ENCODE results near the gene MARCHF3.

The MARCHF3 gene

DNA sequence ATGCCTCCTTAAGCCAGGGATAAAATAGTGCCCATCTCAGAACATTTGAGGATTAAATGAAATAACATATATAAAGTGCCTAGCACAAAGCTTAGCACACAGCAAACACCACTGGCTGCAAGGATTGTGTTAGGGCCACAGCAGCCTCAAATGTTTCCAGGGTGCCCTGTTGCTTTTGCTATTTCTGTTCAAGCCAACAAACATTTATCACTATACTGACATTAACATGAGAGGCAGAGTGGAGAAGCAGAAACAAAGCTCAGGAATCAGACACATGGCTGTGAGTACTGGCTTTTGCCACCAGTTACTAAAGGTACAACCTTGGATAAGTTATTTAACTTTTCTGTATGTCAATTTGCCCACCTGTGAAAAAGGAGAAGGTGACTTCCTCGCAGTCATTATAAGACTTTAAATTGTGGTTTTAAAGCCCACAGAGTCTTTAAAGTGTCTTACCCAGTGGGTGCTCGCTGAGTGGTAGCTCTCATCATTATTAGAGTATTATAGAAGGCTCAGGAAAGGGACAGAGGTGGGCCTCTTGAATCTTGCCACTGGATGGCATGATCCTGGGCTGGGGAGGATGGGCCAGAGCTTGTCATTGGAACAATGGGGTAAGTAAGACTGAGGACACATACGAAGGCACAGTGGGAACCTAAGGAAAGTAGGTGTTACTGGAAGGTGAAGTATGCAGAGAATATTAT, 98.2 kb downstream of the MARCHF3 start:
- no peaks in the 10 kb centered on the region for H3K27me3 ChIP-seq (ENCODE audit: insufficient read depth, low read depth)
- H3K79me2 ChIP-seq (ENCODE audit: insufficient read depth, low read depth), result no peaks in the 10 kb centered on the region
- no peak overlapping the region for H3K9ac ChIP-seq
- H4K20me1 ChIP-seq (ENCODE audit: insufficient read depth), result no peaks in the 10 kb centered on the region
- H2AFZ ChIP-seq (ENCODE audit: low read depth), result no peak overlapping the region
- H3K4me2 ChIP-seq, result no peak overlapping the region
- no peak overlapping the region for H3K27ac ChIP-seq
- no peak overlapping the region for H3K4me3 ChIP-seq (IDR thresholded peaks at IDR 0.05; ENCODE audit: insufficient read depth, low read depth, low read length)
- H3K36me3 ChIP-seq (ENCODE audit: insufficient read depth), result no peaks in the 10 kb centered on the region
- no peaks in the 10 kb centered on the region for H3K4me1 ChIP-seq (ENCODE audit: low read depth, poor library complexity, severe bottlenecking)
- TF ChIP-seq, protein P1, sequence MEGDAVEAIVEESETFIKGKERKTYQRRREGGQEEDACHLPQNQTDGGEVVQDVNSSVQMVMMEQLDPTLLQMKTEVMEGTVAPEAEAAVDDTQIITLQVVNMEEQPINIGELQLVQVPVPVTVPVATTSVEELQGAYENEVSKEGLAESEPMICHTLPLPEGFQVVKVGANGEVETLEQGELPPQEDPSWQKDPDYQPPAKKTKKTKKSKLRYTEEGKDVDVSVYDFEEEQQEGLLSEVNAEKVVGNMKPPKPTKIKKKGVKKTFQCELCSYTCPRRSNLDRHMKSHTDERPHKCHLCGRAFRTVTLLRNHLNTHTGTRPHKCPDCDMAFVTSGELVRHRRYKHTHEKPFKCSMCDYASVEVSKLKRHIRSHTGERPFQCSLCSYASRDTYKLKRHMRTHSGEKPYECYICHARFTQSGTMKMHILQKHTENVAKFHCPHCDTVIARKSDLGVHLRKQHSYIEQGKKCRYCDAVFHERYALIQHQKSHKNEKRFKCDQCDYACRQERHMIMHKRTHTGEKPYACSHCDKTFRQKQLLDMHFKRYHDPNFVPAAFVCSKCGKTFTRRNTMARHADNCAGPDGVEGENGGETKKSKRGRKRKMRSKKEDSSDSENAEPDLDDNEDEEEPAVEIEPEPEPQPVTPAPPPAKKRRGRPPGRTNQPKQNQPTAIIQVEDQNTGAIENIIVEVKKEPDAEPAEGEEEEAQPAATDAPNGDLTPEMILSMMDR (conservative IDR thresholded peaks at IDR 0.05; ENCODE audit: low read depth, low read length), result no peak

DNA sequence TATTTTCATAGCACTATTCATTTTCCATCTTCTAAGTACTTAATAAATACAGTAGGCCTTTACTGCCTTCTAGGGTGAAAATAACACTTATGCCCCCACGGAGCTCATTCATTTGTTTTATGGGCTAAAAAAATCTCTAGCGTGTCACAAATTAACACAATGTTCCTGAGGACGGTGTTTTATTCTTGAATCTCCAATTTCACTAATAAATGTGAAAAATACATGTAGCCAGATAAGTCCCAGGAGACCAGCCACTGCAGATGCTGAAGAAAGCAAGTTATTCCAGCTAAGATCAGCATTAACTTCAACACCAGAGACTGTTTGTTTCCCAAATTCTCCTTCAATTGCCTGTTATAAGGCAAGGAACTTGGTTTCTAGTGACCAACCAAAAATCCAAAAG, 102.3 kb downstream of the MARCHF3 start:
- H3K9ac ChIP-seq, result no peak overlapping the region
- H3K4me2 ChIP-seq, result no peak overlapping the region
- no peak overlapping the region for H3K4me3 ChIP-seq (IDR thresholded peaks at IDR 0.05; ENCODE audit: insufficient read depth, low read depth, low read length)
- H3K36me3 ChIP-seq (ENCODE audit: insufficient read depth), result no peaks in the 10 kb centered on the region
- no peaks in the 10 kb centered on the region for H3K79me2 ChIP-seq (ENCODE audit: insufficient read depth, low read depth)
- no peaks in the 10 kb centered on the region for H4K20me1 ChIP-seq (ENCODE audit: insufficient read depth)
- H3K27ac ChIP-seq, result no peak overlapping the region
- TF ChIP-seq, protein P1 (conservative IDR thresholded peaks at IDR 0.05; ENCODE audit: low read depth, low read length), result no peak
- no peaks in the 10 kb centered on the region for H3K27me3 ChIP-seq (ENCODE audit: insufficient read depth, low read depth)
- H2AFZ ChIP-seq (ENCODE audit: low read depth), result no peak overlapping the region
- H3K4me1 ChIP-seq (ENCODE audit: low read depth, poor library complexity, severe bottlenecking), result no peaks in the 10 kb centered on the region

DNA sequence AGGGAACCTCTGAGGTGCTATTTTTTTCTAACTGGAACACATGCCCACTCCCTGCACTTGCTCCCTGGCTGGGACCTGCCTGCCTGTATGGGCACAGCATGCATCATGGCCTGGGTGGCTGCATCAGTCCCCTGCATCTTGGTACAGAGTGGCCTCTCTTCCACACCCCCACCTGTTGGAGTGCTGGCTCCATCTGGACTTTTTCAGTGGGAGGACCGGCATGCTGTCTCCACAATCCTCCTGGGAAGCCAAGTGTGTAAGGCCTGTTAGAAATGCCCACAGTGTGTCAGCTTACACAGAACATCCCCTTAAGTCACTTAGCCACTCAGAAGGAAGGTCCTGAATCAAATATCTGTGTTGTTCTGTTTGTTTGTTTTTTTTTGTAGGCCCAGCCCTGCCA, 102.9 kb downstream of the MARCHF3 start:
- Histone ChIP-seq H3K9ac (no peak overlapping the region), H2AFZ (ENCODE audit: low read depth) (no peak overlapping the region), H3K4me3 (IDR thresholded peaks at IDR 0.05; ENCODE audit: insufficient read depth, low read depth, low read length) (no peak overlapping the region), H3K27ac (no peak overlapping the region), H3K27me3 (ENCODE audit: insufficient read depth, low read depth) (no peaks in the 10 kb centered on the region), H3K79me2 (ENCODE audit: insufficient read depth, low read depth) (no peaks in the 10 kb centered on the region), H3K4me1 (ENCODE audit: low read depth, poor library complexity, severe bottlenecking) (no peaks in the 10 kb centered on the region), H3K36me3 (ENCODE audit: insufficient read depth) (no peaks in the 10 kb centered on the region), H4K20me1 (ENCODE audit: insufficient read depth) (no peaks in the 10 kb centered on the region), H3K4me2 (no peak overlapping the region)
- TF ChIP-seq, protein P1 (conservative IDR thresholded peaks at IDR 0.05; ENCODE audit: low read depth, low read length), result no peak

DNA sequence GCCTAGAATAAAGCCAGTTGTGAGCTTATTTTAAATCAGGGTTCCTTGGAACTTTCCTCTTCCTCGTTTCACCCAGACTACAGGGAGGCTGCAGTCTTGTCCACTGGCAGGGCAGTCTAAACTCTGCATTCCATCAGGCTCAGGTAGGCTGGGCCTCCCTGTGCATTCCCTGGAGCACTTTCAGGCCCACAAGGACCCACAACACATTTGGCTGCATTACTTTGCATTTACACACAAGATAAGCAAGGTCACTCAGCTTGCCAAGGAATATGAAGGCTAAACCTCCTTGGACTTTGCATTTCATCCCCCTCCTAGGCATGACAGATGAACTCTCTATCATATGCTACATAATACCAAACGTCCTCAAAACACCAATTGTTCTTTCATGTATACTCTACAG, 104.2 kb downstream of the MARCHF3 start:
- Histone ChIP-seq H3K4me2 (no peak overlapping the region), H3K4me1 (ENCODE audit: low read depth, poor library complexity, severe bottlenecking) (no peaks in the 10 kb centered on the region), H3K27ac (no peak overlapping the region), H3K36me3 (ENCODE audit: insufficient read depth) (no peaks in the 10 kb centered on the region), H3K9ac (no peak overlapping the region), H2AFZ (ENCODE audit: low read depth) (no peak overlapping the region), H3K27me3 (ENCODE audit: insufficient read depth, low read depth) (no peaks in the 10 kb centered on the region), H3K4me3 (IDR thresholded peaks at IDR 0.05; ENCODE audit: insufficient read depth, low read depth, low read length) (no peak overlapping the region), H4K20me1 (ENCODE audit: insufficient read depth) (no peaks in the 10 kb centered on the region), H3K79me2 (ENCODE audit: insufficient read depth, low read depth) (no peaks in the 10 kb centered on the region)
- TF ChIP-seq, protein P1 (conservative IDR thresholded peaks at IDR 0.05; ENCODE audit: low read depth, low read length), result no peak
